IMR-90 (cell line): Measurements from ENCODE around the gene MID1IP1. TPM values are rescaled to one million over a fixed set of nuclear protein-coding genes. Genes with fewer than 3 reads are reported as not detected.

ENCODE experiments used
- ATAC-seq: fragments of 200-7000 bp; cut with Tn5 transposase; 2 replicates; pipeline ENCODE4 v1.9.1; 2020; ENCODE audit warnings: low read depth, mild to moderate bottlenecking, moderate library complexity
- BruUV-seq: library from RNA; stranded (reverse); fragments of 400-500 nt; replicated peaks from 2 replicates; lab custom pipeline; 2021; lab: Mats Ljungman, UMichigan
- CTCF ChIA-PET: fragments of 300-600 bp; formaldehyde crosslinking; extraction: SDS; loops from one replicate; lab custom pipeline; 2021; ENCODE audit warnings: antibody characterized with exemption; lab: Yijun Ruan, JAX
- POLR2A ChIA-PET: fragments of 300-600 bp; sonication (Branson Sonifier 250); formaldehyde crosslinking; loops from one replicate; lab custom pipeline; 2022; ENCODE audit warnings: antibody characterized with exemption; ENCODE audit not compliant: unreplicated experiment; lab: Charles Lee
- DNase-seq: peaks from one replicate; pipeline ENCODE4 v3.0.0; 2013
- H2AFZ ChIP-seq: replicated peaks from 2 replicates; pipeline ENCODE3; 2013; ENCODE audit warnings: low read length, mild to moderate bottlenecking; ENCODE audit not compliant: poor library complexity
- H2AK5ac ChIP-seq: 2 replicates; pipeline ENCODE4 v1.6.1; 2013; ENCODE audit warnings: low read depth, low read length, inconsistent platforms
- H2AK9ac ChIP-seq: replicated peaks from 2 replicates; pipeline ENCODE3; 2013; ENCODE audit warnings: mild to moderate bottlenecking, low read depth, low read length, moderate library complexity; ENCODE audit not compliant: poor library complexity
- H2BK120ac ChIP-seq: 2 replicates; pipeline ENCODE4 v1.6.1; 2013; ENCODE audit warnings: low read depth, low read length, inconsistent platforms
- H2BK15ac ChIP-seq: 3 replicates; pipeline ENCODE4 v1.6.1; 2013; ENCODE audit warnings: low read depth, low read length, inconsistent platforms
- H2BK20ac ChIP-seq: 2 replicates; pipeline ENCODE4 v1.6.1; 2013; ENCODE audit warnings: low read depth, mild to moderate bottlenecking, inconsistent platforms, low read length, moderate library complexity
- H2BK5ac ChIP-seq: 2 replicates; pipeline ENCODE4 v1.6.1; 2013; ENCODE audit warnings: mild to moderate bottlenecking, low read depth, low read length, inconsistent platforms; ENCODE audit not compliant: poor library complexity, severe bottlenecking
- H3K14ac ChIP-seq: replicated peaks from 2 replicates; pipeline ENCODE4 v1.6.1; 2013; ENCODE audit warnings: low read depth, low read length, inconsistent platforms
- H3K18ac ChIP-seq: 2 replicates; pipeline ENCODE4 v1.6.1; 2013; ENCODE audit warnings: low read depth, low read length, control low read depth
- H3K23ac ChIP-seq: 2 replicates; pipeline ENCODE4 v1.6.1; 2013; ENCODE audit warnings: low read depth, low read length, inconsistent platforms
- H3K27ac ChIP-seq: 2 replicates; pipeline ENCODE4 v1.5.1; 2013; ENCODE audit warnings: mild to moderate bottlenecking, control low read depth, low read length; ENCODE audit not compliant: insufficient read depth
- H3K27me3 ChIP-seq: 2 replicates; pipeline ENCODE4 v1.6.1; 2013; ENCODE audit warnings: low read length; ENCODE audit not compliant: control insufficient read depth, insufficient read depth
- H3K36me3 ChIP-seq: 2 replicates; pipeline ENCODE4 v1.6.1; 2013; ENCODE audit warnings: low read length, mixed read lengths; ENCODE audit not compliant: control insufficient read depth, insufficient read depth
- H3K4ac ChIP-seq: 2 replicates; pipeline ENCODE4 v1.6.1; 2013; ENCODE audit warnings: low read depth, low read length, inconsistent platforms
- H3K4me1 ChIP-seq: 2 replicates; pipeline ENCODE4 v1.6.1; 2013; ENCODE audit warnings: low read length, mixed read lengths; ENCODE audit not compliant: control insufficient read depth, insufficient read depth
- H3K4me2 ChIP-seq: 2 replicates; pipeline ENCODE4 v1.6.1; 2013; ENCODE audit warnings: low read depth, mild to moderate bottlenecking, control low read depth, low read length, moderate library complexity
- H3K4me3 ChIP-seq: 2 replicates; pipeline ENCODE4 v1.5.1; 2013; ENCODE audit warnings: low read depth, mild to moderate bottlenecking, control low read depth, low read length, moderate library complexity; ENCODE audit not compliant: insufficient read depth
- H3K56ac ChIP-seq: 2 replicates; pipeline ENCODE4 v1.6.1; 2013; ENCODE audit warnings: low read length, inconsistent platforms; ENCODE audit not compliant: insufficient read depth; ENCODE audit errors: extremely low read depth
- H3K79me1 ChIP-seq, 2 experiments: 2 replicates each; pipeline ENCODE4 v1.6.1; 2013; ENCODE audit warnings: low read length in 2 of 2, inconsistent platforms in 1 of 2, low read depth in 1 of 2
- H3K9ac ChIP-seq: 2 replicates; pipeline ENCODE4 v1.6.1; 2013; ENCODE audit warnings: low read depth, low read length, control low read depth
- H3K9me1 ChIP-seq: 2 replicates; pipeline ENCODE4 v1.6.1; 2013; ENCODE audit warnings: low read length, inconsistent platforms; ENCODE audit not compliant: insufficient read depth
- H3K9me3 ChIP-seq: 2 replicates; pipeline ENCODE4 v1.6.1; 2013; ENCODE audit warnings: low read length; ENCODE audit not compliant: control insufficient read depth, insufficient read depth
- H4K20me1 ChIP-seq: 2 replicates; pipeline ENCODE4 v1.6.1; 2013; ENCODE audit warnings: low read length, inconsistent platforms; ENCODE audit not compliant: insufficient read depth
- H4K5ac ChIP-seq: 2 replicates; pipeline ENCODE4 v1.6.1; 2013; ENCODE audit warnings: mild to moderate bottlenecking, low read depth, low read length, control low read depth
- H4K8ac ChIP-seq, 2 experiments: 2 replicates each; pipeline ENCODE4 v1.6.1; 2013; ENCODE audit warnings: low read depth in 2 of 2, low read length in 2 of 2, control low read depth in 1 of 2, inconsistent platforms in 1 of 2
- H4K91ac ChIP-seq: 2 replicates; pipeline ENCODE4 v1.6.1; 2013; ENCODE audit warnings: low read depth, low read length, inconsistent platforms; ENCODE audit not compliant: insufficient read depth
- CHD1 ChIP-seq: IDR thresholded peaks from 2 replicates; pipeline ENCODE4 v1.6.1; 2012; ENCODE audit warnings: low read depth, low read length, improper control_type of control experiment
- CTCF ChIP-seq: conservative IDR thresholded peaks from 2 replicates; pipeline ENCODE4 v1.5.1; 2012; ENCODE audit warnings: mild to moderate bottlenecking, low read depth, low read length, improper control_type of control experiment
- MXI1 ChIP-seq: IDR thresholded peaks from 2 replicates; pipeline ENCODE4 v1.6.1; 2012; ENCODE audit warnings: low read depth, mild to moderate bottlenecking, low read length, moderate library complexity, borderline replicate concordance
- POLR2A ChIP-seq: IDR thresholded peaks from 2 replicates; pipeline ENCODE4 v1.6.1; 2012; ENCODE audit warnings: mild to moderate bottlenecking, low read depth, low read length
- RAD21 ChIP-seq: IDR thresholded peaks from 2 replicates; pipeline ENCODE4 v1.6.1; 2012; ENCODE audit warnings: low read length, improper control_type of control experiment
- RFX5 ChIP-seq: IDR thresholded peaks from 2 replicates; pipeline ENCODE4 v1.8.0; 2012; ENCODE audit warnings: low read depth, mild to moderate bottlenecking, low read length, moderate library complexity
- SMC3 ChIP-seq: fragments of 150-350 bp; IDR thresholded peaks from 2 replicates; pipeline ENCODE4 v1.6.1; 2016; ENCODE audit warnings: low read depth, mild to moderate bottlenecking, antibody characterized with exemption, low read length, moderate library complexity
- WGBS, 2 experiments: methylation state at CpG; one replicate each; pipeline versions ENCODE4 v1.1.5 to v1.1.7; 2013; ENCODE audit warnings: missing lambda C conversion rate in 2 of 2; ENCODE audit not compliant: insufficient read length in 1 of 2; ENCODE audit errors: extremely low coverage in 2 of 2; 5-methylcytosine and 5-hydroxymethylcytosine counted together
- dilution Hi-C: fragments of 300-500 bp; cut with HindIII; formaldehyde crosslinking; loops from one replicate; pipeline ENCODE4 v1.14.3; 2018; ENCODE audit warnings: low sequenced_read_pairs; ENCODE audit not compliant: unreplicated experiment
- in situ Hi-C: fragments of 300-500 bp; cut with MboI; formaldehyde crosslinking; loops from 3 replicates; pipeline ENCODE4 v1.14.3; 2019; ENCODE audit warnings: low sequenced_read_pairs, inconsistent platforms, mixed read lengths
- intact Hi-C: fragments of 100-400 bp; cut with micrococcal nuclease; formaldehyde crosslinking; loops from 2 replicates; pipeline ENCODE4 v1.10.0; 2022
- polyA plus RNA-seq, 3 experiments: library from polyadenylated mRNA; depleted of rRNA; stranded (reverse); fragments of >200 nt; gene quantifications; 2 replicates each; pipeline ENCODE4 v1.2.3, GENCODE V29; 2012; ENCODE audit warnings: low replicate concordance in 1 of 3
- total RNA-seq: library from RNA; depleted of rRNA; stranded (reverse); fragments of >200 nt; gene quantifications from 2 replicates; pipeline ENCODE4 v1.2.3, GENCODE V29; 2012

Gene MID1IP1
- total and polyA plus RNA-seq, 2 of the 4 experiments (the other 2 are of a cell fraction) = 14.5 to 31.3 TPM

GRCh38 chrX:38800981-38801845 lies at the start of gene MID1IP1 (continued):
- TF ChIP-seq POLR2A = peak; percentile 60

GRCh38 chrX:38754102-38754790 lies 47.0 kb upstream of the MID1IP1 start:
- H2BK5ac ChIP-seq = no peak overlapping the region
- H2BK20ac ChIP-seq = no peak overlapping the region
- H3K4me1 ChIP-seq = no peaks in the 10 kb centered on the region
- in situ Hi-C loops (no loop called here), intact Hi-C loops (loop anchor here (1.0 to 10.0 kb wide), 3 partner anchors 231 to 1511 kb away; no protein-coding TSS in a partner anchor), dilution Hi-C loops (no loop called here)
- H2AK5ac ChIP-seq = no peak overlapping the region
- peaks cover 32% of the 10 kb centered on the region for H3K27me3 ChIP-seq
- no TSS peak for BruUV-seq
- no peak overlapping the region for H4K5ac ChIP-seq
- no peak overlapping the region for H3K4me3 ChIP-seq
- no peak overlapping the region for H3K23ac ChIP-seq
- no peaks in the 10 kb centered on the region for H3K9me3 ChIP-seq
- H3K36me3 ChIP-seq = no peaks in the 10 kb centered on the region
- no peaks in the 10 kb centered on the region for H3K9me1 ChIP-seq
- no peak overlapping the region for H3K14ac ChIP-seq
- H4K8ac ChIP-seq = no peak overlapping the region
- no peaks in the 10 kb centered on the region for H3K79me1 ChIP-seq
- no peak overlapping the region for H4K91ac ChIP-seq
- no peak overlapping the region for H2AFZ ChIP-seq
- no CpG with 5 or more reads among the region's 6 CpGs for WGBS, 2 experiments
- H4K20me1 ChIP-seq = no peaks in the 10 kb centered on the region
- ChIA-PET CTCF (interaction anchor here (1.1 to 1.3 kb wide), 2 partner anchors 14 to 398 kb away, joined by 3 read pairs; no protein-coding TSS in a partner anchor), POLR2A (no interaction called here)
- H2BK120ac ChIP-seq = no peak overlapping the region
- TF ChIP-seq RFX5 = no peak
- TF ChIP-seq MXI1 = no peak
- TF ChIP-seq RAD21 = peak; percentile 79
- TF ChIP-seq SMC3 = peak; percentile 76
- TF ChIP-seq CHD1 = no peak
- peak; percentile 64 for TF ChIP-seq CTCF
- no peak overlapping the region for H2AK9ac ChIP-seq
- H3K4me2 ChIP-seq = no peak overlapping the region
- H3K18ac ChIP-seq = no peak overlapping the region
- no peak overlapping the region for H2BK15ac ChIP-seq
- peak; percentile 82 for ATAC-seq
- H3K4ac ChIP-seq = no peak overlapping the region
- H3K56ac ChIP-seq = no peak overlapping the region
- DNase-seq = peak; percentile 58
- H3K9ac ChIP-seq = no peak overlapping the region
- H3K27ac ChIP-seq = no peak overlapping the region
